GM23338 (cell line): ENCODE results near the gene GAREM2. TPM values are rescaled to one million over a fixed set of nuclear protein-coding genes. Genes with fewer than 3 reads are reported as not detected.

Source experiments
- CREB1 ChIP-seq: fragments of 250-450 bp; sonication (Bioruptor Pico); IDR thresholded peaks from 2 replicates; pipeline ENCODE4 v1.5.0; 2020; ENCODE audit warnings: low read depth, mild to moderate bottlenecking, moderate library complexity
- JUNB ChIP-seq: IDR thresholded peaks from one replicate; pipeline ENCODE4 v1.6.1; 2016; ENCODE audit warnings: antibody characterized with exemption; ENCODE audit not compliant: unreplicated experiment
- NANOG ChIP-seq: IDR thresholded peaks from 2 replicates; pipeline ENCODE4 v1.6.1; 2016; ENCODE audit warnings: antibody characterized with exemption, borderline replicate concordance
- ZNF114 ChIP-seq: fragments of 250-450 bp; sonication (Bioruptor Pico); IDR thresholded peaks from 2 replicates; pipeline ENCODE4 v1.5.0; 2020; ENCODE audit warnings: mild to moderate bottlenecking, moderate library complexity
- polyA plus RNA-seq: library from polyadenylated mRNA; unstranded; fragments of >200 nt; fragmentation: Nextera tagmentation; extraction: Ambion mirVana; gene quantifications from 2 replicates; pipeline ENCODE4 v1.2.1, GENCODE V29; 2016
- total RNA-seq: library from RNA; depleted of rRNA; stranded (reverse); fragments of >200 nt; shearing (Covaris generic); gene quantifications from 2 replicates; pipeline ENCODE4 v1.2.3, GENCODE V29; 2014
- TF ChIP-seq, protein P1 (sequence below): fragments of 250-450 bp; sonication (Bioruptor Pico); IDR thresholded peaks from 2 replicates; pipeline ENCODE4 v1.5.0; 2020; ENCODE audit warnings: mild to moderate bottlenecking, moderate library complexity
- TF ChIP-seq, protein P2 (sequence below): IDR thresholded peaks from one replicate; pipeline ENCODE4 v1.6.1; 2018; ENCODE audit warnings: antibody characterized with exemption; ENCODE audit not compliant: unreplicated experiment

Gene GAREM2
- total and polyA plus RNA-seq, 2 experiments from 2014 or later, result 3.8 to 23.8 TPM

DNA sequence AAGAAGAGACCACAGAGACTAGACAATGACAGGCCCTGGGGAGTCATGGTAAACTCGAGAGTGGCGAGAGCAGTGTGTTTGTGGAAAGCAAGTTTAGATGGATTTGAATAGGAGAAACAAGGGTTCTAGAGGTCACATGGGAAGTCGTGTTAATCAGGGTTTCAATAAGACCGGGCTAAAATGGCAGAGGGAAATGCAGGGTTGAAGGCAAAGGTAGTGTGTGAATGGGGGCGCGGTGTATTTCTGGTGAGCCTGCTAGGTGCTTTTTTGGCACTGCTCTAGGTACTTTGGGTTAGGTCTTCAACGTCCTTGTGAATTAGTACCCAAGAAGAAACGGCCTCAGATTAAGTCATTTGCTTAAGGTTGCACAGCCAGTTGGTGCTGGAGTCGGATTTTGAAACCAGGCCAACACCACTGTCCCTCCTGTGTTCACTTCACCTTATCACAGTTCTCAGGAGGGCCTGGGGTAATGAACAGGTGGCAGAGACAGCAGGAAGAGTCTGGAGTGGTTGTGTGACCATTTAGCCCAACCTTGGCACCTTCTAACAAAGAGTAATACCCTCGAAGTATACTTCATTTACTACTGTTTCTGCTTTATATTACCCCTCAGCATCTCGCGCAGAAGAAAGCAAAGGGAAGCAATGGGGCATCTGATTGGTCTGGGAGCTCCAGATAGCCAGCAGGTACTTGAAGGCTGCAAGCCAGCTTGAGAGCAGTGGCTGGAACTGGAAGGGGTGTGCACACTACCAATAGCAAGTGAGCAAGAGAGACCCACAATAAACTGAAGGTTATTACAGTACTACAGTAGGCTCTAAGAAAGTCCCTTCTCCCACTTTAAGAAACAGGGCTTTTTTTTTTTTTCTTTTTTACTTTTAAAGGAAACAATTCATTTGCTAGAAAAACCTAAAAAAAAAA, 33.4 kb upstream of the GAREM2 start (continued):
- TF ChIP-seq, protein P1, sequence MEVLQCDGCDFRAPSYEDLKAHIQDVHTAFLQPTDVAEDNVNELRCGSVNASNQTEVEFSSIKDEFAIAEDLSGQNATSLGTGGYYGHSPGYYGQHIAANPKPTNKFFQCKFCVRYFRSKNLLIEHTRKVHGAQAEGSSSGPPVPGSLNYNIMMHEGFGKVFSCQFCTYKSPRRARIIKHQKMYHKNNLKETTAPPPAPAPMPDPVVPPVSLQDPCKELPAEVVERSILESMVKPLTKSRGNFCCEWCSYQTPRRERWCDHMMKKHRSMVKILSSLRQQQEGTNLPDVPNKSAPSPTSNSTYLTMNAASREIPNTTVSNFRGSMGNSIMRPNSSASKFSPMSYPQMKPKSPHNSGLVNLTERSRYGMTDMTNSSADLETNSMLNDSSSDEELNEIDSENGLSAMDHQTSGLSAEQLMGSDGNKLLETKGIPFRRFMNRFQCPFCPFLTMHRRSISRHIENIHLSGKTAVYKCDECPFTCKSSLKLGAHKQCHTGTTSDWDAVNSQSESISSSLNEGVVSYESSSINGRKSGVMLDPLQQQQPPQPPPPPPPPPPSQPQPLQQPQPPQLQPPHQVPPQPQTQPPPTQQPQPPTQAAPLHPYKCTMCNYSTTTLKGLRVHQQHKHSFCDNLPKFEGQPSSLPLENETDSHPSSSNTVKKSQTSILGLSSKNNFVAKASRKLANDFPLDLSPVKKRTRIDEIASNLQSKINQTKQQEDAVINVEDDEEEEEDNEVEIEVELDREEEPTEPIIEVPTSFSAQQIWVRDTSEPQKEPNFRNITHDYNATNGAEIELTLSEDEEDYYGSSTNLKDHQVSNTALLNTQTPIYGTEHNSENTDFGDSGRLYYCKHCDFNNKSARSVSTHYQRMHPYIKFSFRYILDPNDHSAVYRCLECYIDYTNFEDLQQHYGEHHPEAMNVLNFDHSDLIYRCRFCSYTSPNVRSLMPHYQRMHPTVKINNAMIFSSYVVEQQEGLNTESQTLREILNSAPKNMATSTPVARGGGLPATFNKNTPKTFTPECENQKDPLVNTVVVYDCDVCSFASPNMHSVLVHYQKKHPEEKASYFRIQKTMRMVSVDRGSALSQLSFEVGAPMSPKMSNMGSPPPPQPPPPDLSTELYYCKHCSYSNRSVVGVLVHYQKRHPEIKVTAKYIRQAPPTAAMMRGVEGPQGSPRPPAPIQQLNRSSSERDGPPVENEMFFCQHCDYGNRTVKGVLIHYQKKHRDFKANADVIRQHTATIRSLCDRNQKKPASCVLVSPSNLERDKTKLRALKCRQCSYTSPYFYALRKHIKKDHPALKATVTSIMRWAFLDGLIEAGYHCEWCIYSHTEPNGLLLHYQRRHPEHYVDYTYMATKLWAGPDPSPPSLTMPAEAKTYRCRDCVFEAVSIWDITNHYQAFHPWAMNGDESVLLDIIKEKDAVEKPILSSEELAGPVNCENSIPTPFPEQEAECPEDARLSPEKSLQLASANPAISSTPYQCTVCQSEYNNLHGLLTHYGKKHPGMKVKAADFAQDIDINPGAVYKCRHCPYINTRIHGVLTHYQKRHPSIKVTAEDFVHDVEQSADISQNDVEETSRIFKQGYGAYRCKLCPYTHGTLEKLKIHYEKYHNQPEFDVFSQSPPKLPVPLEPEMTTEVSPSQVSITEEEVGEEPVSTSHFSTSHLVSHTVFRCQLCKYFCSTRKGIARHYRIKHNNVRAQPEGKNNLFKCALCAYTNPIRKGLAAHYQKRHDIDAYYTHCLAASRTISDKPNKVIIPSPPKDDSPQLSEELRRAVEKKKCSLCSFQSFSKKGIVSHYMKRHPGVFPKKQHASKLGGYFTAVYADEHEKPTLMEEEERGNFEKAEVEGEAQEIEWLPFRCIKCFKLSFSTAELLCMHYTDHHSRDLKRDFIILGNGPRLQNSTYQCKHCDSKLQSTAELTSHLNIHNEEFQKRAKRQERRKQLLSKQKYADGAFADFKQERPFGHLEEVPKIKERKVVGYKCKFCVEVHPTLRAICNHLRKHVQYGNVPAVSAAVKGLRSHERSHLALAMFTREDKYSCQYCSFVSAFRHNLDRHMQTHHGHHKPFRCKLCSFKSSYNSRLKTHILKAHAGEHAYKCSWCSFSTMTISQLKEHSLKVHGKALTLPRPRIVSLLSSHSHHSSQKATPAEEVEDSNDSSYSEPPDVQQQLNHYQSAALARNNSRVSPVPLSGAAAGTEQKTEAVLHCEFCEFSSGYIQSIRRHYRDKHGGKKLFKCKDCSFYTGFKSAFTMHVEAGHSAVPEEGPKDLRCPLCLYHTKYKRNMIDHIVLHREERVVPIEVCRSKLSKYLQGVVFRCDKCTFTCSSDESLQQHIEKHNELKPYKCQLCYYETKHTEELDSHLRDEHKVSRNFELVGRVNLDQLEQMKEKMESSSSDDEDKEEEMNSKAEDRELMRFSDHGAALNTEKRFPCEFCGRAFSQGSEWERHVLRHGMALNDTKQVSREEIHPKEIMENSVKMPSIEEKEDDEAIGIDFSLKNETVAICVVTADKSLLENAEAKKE (CRISPR knock-in tag), result no peak
- TF ChIP-seq NANOG (no peak), JUNB (no peak), ZNF114 (CRISPR knock-in tag) (no peak), CREB1 (CRISPR knock-in tag) (no peak)
- TF ChIP-seq, protein P2, sequence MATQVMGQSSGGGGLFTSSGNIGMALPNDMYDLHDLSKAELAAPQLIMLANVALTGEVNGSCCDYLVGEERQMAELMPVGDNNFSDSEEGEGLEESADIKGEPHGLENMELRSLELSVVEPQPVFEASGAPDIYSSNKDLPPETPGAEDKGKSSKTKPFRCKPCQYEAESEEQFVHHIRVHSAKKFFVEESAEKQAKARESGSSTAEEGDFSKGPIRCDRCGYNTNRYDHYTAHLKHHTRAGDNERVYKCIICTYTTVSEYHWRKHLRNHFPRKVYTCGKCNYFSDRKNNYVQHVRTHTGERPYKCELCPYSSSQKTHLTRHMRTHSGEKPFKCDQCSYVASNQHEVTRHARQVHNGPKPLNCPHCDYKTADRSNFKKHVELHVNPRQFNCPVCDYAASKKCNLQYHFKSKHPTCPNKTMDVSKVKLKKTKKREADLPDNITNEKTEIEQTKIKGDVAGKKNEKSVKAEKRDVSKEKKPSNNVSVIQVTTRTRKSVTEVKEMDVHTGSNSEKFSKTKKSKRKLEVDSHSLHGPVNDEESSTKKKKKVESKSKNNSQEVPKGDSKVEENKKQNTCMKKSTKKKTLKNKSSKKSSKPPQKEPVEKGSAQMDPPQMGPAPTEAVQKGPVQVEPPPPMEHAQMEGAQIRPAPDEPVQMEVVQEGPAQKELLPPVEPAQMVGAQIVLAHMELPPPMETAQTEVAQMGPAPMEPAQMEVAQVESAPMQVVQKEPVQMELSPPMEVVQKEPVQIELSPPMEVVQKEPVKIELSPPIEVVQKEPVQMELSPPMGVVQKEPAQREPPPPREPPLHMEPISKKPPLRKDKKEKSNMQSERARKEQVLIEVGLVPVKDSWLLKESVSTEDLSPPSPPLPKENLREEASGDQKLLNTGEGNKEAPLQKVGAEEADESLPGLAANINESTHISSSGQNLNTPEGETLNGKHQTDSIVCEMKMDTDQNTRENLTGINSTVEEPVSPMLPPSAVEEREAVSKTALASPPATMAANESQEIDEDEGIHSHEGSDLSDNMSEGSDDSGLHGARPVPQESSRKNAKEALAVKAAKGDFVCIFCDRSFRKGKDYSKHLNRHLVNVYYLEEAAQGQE, result no peak
